Psoas muscle (tissue), 8 donors: Measurements from ENCODE around the gene CCDC97. TPM values are rescaled to one million over a fixed set of nuclear protein-coding genes. Genes with fewer than 3 reads are reported as not detected.

Experiments
- ATAC-seq, 4 donors: fragments of 200-7000 bp; cut with Tn5 transposase; one replicate each; pipeline ENCODE4 v1.9.1; 2020; ENCODE audit warnings: moderate library complexity in 3 of 4, mild to moderate bottlenecking in 2 of 4
- DNase-seq, 2 donors: peaks; one replicate each; pipeline ENCODE4 v3.0.0-alpha.2; 2020
- H3K27ac ChIP-seq: fragments of 200-600 bp; one replicate; pipeline ENCODE4 v1.8.0; 2022
- H3K27me3 ChIP-seq, 3 donors: fragments of 200-600 bp in 1 of 3; one replicate each; pipeline versions ENCODE4 v1.6.1 to v1.8.0; 2013 to 2022; ENCODE audit warnings: low read length in 2 of 3, mild to moderate bottlenecking in 2 of 3, moderate library complexity in 1 of 3; ENCODE audit not compliant: insufficient read depth in 3 of 3
- H3K36me3 ChIP-seq, 2 donors: fragments of 200-600 bp in 1 of 2; one replicate each; pipeline versions ENCODE4 v1.6.1 to v1.8.0; 2013 to 2022; ENCODE audit warnings: low read depth in 1 of 2, mild to moderate bottlenecking in 1 of 2, moderate library complexity in 1 of 2; ENCODE audit not compliant: insufficient read depth in 1 of 2
- H3K4me1 ChIP-seq: fragments of 200-600 bp; one replicate; pipeline ENCODE4 v1.8.0; 2022
- H3K4me3 ChIP-seq: fragments of 200-600 bp; one replicate; pipeline ENCODE4 v1.8.0; 2022; ENCODE audit warnings: mild to moderate bottlenecking
- H3K9me3 ChIP-seq: fragments of 200-600 bp; one replicate; pipeline ENCODE4 v1.8.0; 2022
- WGBS, 3 donors: extraction: QIAGEN DNeasy Blood & Tissue Kit; methylation state at CpG; one replicate each; pipeline versions ENCODE4 v1.1.6 to v1.1.7; 2013; 5-methylcytosine and 5-hydroxymethylcytosine counted together
- intact Hi-C, 2 donors: fragments of 100-400 bp; cut with DNase I; formaldehyde crosslinking; loops; one replicate each; pipeline versions ENCODE4 v1.11.0 to v1.14.2; 2022
- polyA plus RNA-seq, 3 donors: library from polyadenylated mRNA; stranded (reverse); fragments of 200-250 nt; gene quantifications; one replicate each; pipeline ENCODE4 v1.2.3, GENCODE V29; 2013
- total RNA-seq, 4 donors: library from RNA; stranded (reverse); fragmentation: NEBNext Ultra II Directional in 2 of 4; extraction: Animal tissue kit (Norgen Biotek cat#: 25700) in 2 of 4; gene quantifications; one replicate each; pipeline versions ENCODE4 v1.2.1 to v1.2.4, GENCODE V29; 2021 to 2023
- TF ChIP-seq, protein P1 (sequence below): fragments of 200-600 bp; IDR thresholded peaks from one replicate; pipeline ENCODE4 v1.8.0; 2022; ENCODE audit warnings: antibody characterized with exemption
- donor health status: healthy with polysubstance abuse.
- donor health status: DM: no; HTN: no; CAD: no; lungs with moderate emphysema.
- donor health status: Bipolar disorder and iron deficiency.
- donor health status: healthy.
- donor health status: DM: yes; HTN: yes; CAD: no.
- donor health status: DM: no; HTN: no; CAD: no.
- donor health status: DM: no; HTN: no; CAD: no.
- donor health status: DM: yes; HTN: yes; CAD: no.

Gene CCDC97
- total and polyA plus RNA-seq, 7 donors: 13.7 to 25.7 (median 19.9) TPM

DNA sequence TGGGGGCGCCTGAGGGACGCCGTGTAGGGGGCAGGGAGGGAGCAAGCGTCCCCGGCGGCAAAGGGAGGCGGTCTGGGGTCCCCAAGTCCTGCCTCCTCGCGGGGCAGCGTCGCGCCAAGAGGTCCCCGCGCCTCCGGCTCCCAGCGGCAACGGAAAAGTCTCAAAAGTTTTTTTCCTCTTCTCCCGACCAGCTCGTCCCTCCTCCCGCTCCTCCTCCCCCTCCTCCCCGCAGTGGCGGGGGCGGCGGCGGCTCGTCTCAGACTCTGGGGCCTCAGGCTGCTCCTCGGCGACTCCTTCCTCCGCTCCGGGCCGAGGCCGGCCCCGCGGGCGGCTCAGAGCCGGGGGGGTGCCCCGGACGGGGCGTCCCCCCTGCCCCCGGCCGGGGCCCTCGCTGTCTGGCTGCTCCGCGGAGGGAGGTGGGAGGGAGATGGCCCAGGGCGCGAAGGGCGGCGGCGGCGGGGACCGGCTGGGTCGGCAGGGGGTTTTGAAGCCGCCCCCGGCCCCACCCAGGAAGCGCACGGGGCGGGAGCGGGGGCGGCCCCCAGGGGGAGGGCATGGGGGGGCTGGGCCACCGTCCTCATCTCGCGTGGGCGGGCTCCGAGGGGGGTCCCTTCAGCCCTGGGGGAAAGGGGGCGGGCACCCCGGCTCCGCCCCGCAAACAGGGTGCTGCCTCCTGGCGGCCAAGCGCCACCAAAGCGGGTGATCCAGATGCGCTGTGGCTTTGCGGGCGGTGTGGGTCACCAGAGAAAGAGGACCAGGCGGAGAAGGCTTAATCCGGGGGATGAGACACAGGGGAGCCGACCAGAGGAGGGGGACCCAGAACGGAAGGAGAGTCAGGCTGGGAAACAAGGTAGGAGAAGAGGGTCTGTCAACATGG is 43.7 kb downstream of the CCDC97 start, which contains the start of gene TGFB1:
Gene TGFB1 (minus strand): TSS at position 457 of the 877 bp plus-strand sequence. CDS start 878 bp downstream, outside the sequence.
- WGBS, 3 donors: 1 to 2% (median 1%) methylated on average over 40 to 78 of the region's 78 CpGs
- Histone ChIP-seq H3K27ac (peak within 1 kb of the TSS; percentile 59), H3K27me3 (peaks cover 0 to 38% (median 0%) of the 10 kb centered on the region in 3 donors), H3K4me1 (peaks cover 3% of the 10 kb centered on the region), H3K9me3 (no peaks in the 10 kb centered on the region), H3K4me3 (peak within 1 kb of the TSS; percentile 69), H3K36me3 (no peaks in the 10 kb centered on the region)
- intact Hi-C loops: loop anchor here in 1 of 2 donors (5.0 kb wide), 1 partner anchor 36 kb away; no protein-coding TSS in a partner anchor
- ATAC-seq: peak; percentile 67 to 77 (median 70)
- peak; percentile 90 to 91 for DNase-seq
- TF ChIP-seq, protein P1, sequence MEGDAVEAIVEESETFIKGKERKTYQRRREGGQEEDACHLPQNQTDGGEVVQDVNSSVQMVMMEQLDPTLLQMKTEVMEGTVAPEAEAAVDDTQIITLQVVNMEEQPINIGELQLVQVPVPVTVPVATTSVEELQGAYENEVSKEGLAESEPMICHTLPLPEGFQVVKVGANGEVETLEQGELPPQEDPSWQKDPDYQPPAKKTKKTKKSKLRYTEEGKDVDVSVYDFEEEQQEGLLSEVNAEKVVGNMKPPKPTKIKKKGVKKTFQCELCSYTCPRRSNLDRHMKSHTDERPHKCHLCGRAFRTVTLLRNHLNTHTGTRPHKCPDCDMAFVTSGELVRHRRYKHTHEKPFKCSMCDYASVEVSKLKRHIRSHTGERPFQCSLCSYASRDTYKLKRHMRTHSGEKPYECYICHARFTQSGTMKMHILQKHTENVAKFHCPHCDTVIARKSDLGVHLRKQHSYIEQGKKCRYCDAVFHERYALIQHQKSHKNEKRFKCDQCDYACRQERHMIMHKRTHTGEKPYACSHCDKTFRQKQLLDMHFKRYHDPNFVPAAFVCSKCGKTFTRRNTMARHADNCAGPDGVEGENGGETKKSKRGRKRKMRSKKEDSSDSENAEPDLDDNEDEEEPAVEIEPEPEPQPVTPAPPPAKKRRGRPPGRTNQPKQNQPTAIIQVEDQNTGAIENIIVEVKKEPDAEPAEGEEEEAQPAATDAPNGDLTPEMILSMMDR: peak; percentile 75

DNA sequence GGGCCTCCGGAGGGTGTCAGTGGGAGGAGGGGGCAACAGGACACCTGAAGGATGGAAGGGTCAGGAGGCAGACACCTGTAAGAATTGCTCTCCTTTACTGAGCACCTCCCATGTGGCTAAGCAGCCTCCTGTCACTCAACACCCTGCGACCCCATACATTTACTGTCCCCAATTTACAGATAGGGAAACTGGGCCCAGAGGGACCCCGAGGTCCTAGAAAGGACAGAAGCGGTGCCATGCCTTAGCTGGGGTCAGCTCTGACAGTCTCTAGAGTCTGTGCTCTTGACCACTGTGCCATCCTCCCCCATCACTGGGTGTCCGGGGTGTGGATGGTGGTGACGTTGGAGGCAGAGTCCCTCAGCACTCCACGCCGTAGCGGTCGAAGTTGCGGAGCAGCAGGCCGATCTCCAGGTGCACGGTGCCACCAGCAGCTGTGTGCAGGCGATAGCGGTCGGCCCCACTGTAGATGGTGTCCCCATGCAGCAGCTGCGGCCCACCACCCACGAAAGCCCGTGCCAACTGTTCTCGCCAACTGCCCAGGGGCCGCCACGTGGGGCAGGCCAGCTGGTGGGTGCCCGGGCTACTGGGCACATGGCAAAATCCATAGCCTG is 44.5 kb downstream of the CCDC97 start:
- no peaks in the 10 kb centered on the region for H3K9me3 ChIP-seq
- WGBS, 3 donors: 72 to 79% (median 78%) methylated on average over 23 of the region's 23 CpGs
- H3K27ac ChIP-seq: no peak overlapping the region
- no peak for ATAC-seq
- H3K4me3 ChIP-seq: peak overlapping the region; percentile 69
- DNase-seq: no peak
- TF ChIP-seq, protein P1: no peak
- intact Hi-C loops: loop anchor here in 1 of 2 donors (5.0 kb wide), 1 partner anchor 37 kb away; no protein-coding TSS in a partner anchor
- peaks cover 0 to 38% (median 0%) of the 10 kb centered on the region in 3 donors for H3K27me3 ChIP-seq
- H3K36me3 ChIP-seq: no peaks in the 10 kb centered on the region
- peaks cover 3% of the 10 kb centered on the region for H3K4me1 ChIP-seq

DNA sequence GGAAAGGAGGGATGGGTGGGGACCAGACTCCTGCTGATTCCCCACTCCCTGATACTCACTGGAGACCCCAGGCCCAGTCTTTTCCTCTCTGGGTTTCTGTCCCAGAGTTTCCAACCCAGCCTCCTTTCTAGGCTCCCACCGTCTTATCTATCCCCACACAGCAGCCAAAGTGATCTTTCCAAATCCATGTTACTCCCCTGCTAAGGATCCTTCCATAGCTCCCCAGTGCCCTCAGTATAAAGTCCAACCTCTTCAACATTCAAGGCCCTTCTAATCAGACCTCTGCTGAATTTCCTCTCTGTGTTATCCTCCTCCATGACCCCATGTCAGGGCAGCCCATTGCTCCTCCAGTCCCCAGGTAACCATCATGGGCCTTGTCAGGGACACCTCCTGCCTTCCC is 45.1 kb downstream of the CCDC97 start:
- no peak for DNase-seq
- Histone ChIP-seq H3K27me3 (peaks cover 0 to 36% (median 0%) of the 10 kb centered on the region in 3 donors), H3K4me3 (no peak overlapping the region), H3K27ac (no peak overlapping the region), H3K4me1 (peaks cover 3% of the 10 kb centered on the region), H3K9me3 (no peaks in the 10 kb centered on the region), H3K36me3 (no peaks in the 10 kb centered on the region)
- TF ChIP-seq, protein P1: no peak
- no peak for ATAC-seq
- WGBS, 3 donors: 82 to 93% (median 90%) methylated on average over 1 of the region's 1 CpG
- intact Hi-C loops: no loop called here

DNA sequence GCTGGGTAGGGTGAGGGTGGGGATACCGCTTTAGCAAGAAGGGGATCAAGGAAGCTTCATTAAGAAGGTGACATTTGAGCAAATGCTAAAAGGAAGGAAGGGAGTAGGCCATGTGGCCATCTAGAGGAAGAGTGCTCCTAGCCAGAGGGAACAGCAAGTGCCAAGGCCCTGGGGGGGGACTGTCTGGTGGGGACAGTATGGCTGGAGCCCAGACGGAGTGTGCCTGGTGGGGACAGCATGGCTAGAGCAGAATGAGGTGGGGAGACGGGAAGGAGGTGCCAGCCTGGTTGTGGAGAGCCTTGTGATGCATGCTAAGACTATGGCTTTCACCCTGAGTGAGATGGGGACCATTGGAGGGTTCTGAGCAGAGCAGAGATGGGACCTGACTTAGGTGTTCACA is 45.8 kb downstream of the CCDC97 start:
- no peak overlapping the region for H3K27ac ChIP-seq
- H3K4me1 ChIP-seq: peaks cover 3% of the 10 kb centered on the region
- peaks cover 0 to 28% (median 0%) of the 10 kb centered on the region in 3 donors for H3K27me3 ChIP-seq

More for the DNA sequence above, 45.8 kb downstream of the CCDC97 start:
- Histone ChIP-seq H3K36me3 (no peaks in the 10 kb centered on the region), H3K9me3 (no peaks in the 10 kb centered on the region), H3K4me3 (no peak overlapping the region)
- ATAC-seq (no peak), DNase-seq (no peak)
- 68 to 77% (median 69%) methylated on average over 3 of the region's 3 CpGs for WGBS, 3 donors
- intact Hi-C loops: no loop called here
- TF ChIP-seq, protein P1: no peak
